ENCODE data around the gene LRP1B.

The LRP1B gene

DNA sequence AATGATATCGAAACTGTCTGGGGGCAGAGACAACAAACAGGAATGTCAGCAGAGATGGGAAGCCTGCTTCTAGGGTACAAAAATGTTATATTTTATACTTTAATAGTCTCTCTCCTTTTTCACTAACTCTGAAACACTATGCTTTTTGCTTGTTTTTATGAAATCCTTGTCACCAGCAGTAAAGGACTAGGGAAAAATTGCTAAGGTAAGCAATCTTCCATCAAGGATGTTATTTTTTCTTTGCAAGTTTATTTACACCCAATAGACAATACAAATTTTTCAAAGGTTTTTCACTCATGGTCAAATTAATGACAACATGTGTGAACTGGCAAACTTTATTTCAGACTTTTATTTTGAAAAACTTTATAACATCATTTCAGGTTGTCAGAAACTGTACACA lies 1884.8 kb downstream of the LRP1B start:
- no peak overlapping the region for H3K27ac Mint-ChIP-seq
- DNase-seq (ENCODE audit: low spot score in 2 of 2) (no peak), ATAC-seq (no peak)
- no peak overlapping the region for H3K4me3 Mint-ChIP-seq
- no peaks in the 10 kb centered on the region for H3K4me1 Mint-ChIP-seq
- peaks cover 17% of the 10 kb centered on the region for H3K9me3 Mint-ChIP-seq
- no peaks in the 10 kb centered on the region for H3K36me3 Mint-ChIP-seq

DNA sequence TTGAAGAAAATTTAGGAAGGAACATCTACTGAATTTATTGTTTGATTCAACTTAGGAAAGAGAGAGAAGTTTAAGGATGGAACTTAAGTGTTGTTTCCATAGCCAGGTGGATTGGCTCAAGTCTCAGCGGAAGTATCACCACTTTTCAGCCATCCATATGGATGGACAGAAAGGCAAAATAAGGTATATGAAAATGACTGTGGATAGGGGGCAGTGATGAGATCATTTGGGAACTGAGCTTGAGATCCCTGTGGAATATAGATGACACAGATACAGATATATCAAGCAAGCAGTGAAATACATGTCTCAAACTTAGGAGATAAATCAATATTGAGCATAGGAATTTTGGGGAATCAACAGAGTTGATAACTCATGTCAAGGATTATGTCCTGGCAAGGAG lies 1887.9 kb downstream of the LRP1B start:
- Mint-ChIP-seq H3K9me3 (peaks cover 13% of the 10 kb centered on the region), H3K27ac (no peak overlapping the region), H3K36me3 (no peaks in the 10 kb centered on the region), H3K4me1 (no peaks in the 10 kb centered on the region), H3K4me3 (no peak overlapping the region)
- ATAC-seq, result no peak
- no peak for DNase-seq (ENCODE audit: low spot score in 2 of 2)

DNA sequence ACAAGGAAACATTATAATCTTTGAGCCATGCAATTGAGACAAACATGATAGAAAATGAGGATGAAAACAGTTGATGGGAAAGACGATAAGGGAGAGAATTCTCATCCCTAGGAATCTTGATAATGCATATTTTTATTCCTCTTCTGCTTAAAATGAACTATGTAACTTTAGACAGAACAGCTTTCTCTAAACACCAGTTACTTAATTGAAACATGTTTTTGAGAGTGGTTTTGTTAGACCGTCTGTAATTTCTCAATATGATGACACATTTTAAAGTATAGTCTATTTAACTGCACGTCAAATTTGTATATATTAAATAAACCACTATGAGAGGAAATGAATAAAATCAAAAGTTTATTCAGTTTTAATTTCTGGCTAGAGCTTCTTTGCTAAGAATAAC lies 1896.7 kb downstream of the LRP1B start:
- no peaks in the 10 kb centered on the region for H3K4me1 Mint-ChIP-seq
- ATAC-seq (no peak), DNase-seq (ENCODE audit: low spot score in 2 of 2) (no peak)
- peaks cover 2% of the 10 kb centered on the region for H3K9me3 Mint-ChIP-seq
- H3K4me3 Mint-ChIP-seq, result no peak overlapping the region
- no peak overlapping the region for H3K27ac Mint-ChIP-seq
- H3K36me3 Mint-ChIP-seq, result no peaks in the 10 kb centered on the region

DNA sequence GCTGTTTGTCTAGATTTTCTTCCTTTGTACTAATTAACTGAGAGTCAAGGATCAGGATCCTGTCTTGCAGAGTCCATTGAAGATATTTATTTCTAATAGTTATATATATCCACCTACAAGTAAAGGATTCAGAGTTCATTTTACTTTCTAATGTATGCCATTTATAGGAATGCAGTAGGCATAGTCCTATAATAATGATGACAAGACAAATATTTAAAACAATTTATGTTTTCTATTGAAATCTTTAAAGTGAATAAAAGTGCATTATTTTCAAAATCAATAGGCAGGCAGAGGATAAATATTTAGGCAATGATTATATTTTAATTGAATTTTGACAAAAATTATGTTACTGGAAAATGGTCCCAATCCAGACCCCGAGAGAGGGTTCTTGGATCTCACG lies 1919.9 kb downstream of the LRP1B start:
- Mint-ChIP-seq H3K4me1 (no peaks in the 10 kb centered on the region), H3K4me3 (no peak overlapping the region), H3K36me3 (no peaks in the 10 kb centered on the region), H3K9me3 (peaks cover 17% of the 10 kb centered on the region), H3K27ac (no peak overlapping the region)
- ATAC-seq (no peak), DNase-seq (ENCODE audit: low spot score in 2 of 2) (no peak)

DNA sequence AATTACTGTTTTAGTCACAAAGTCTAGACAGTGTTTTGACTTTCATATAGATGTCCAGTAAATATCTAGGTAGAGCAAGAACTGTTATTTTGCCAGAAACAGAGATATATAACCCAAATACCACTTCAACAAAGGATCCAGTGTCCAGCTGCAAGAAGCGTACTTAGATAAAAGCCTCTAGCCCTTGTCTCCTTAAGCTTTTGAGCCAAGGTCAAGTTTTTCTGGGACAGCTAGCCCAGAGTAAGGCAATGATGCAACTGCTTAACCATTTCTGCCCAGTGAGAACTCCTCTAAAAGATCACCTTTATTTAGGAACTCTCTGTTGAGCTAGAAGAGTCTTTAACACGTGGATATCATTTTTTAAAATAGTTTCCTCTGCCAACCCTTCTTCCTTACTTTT lies 1925.7 kb downstream of the LRP1B start:
- peaks cover 14% of the 10 kb centered on the region for H3K9me3 Mint-ChIP-seq
- H3K4me1 Mint-ChIP-seq, result no peaks in the 10 kb centered on the region
- H3K36me3 Mint-ChIP-seq, result no peaks in the 10 kb centered on the region
- ATAC-seq (no peak), DNase-seq (ENCODE audit: low spot score in 2 of 2) (no peak)
- H3K4me3 Mint-ChIP-seq, result no peak overlapping the region
- H3K27ac Mint-ChIP-seq, result no peak overlapping the region

DNA sequence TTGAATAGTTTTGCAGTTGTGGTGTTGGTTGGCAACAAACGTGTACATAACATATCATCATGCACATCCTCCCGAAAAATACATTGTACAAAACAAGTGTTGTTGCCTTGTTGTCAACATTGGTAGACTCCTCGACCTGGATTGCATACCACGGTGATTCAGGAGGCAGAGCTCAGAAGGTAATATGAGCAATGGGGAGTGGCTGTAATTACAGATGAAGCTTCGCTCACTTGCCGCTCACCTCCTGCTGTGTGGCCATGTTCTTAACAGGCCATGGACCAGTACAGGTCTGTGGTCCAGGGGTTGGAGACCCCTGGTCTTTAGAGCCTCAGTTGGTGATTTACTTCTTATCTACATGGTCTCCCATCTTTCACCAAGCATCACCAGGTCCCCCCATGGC lies 1927.5 kb downstream of the LRP1B start:
- Mint-ChIP-seq H3K27ac (no peak overlapping the region), H3K9me3 (peaks cover 20% of the 10 kb centered on the region), H3K36me3 (no peaks in the 10 kb centered on the region), H3K4me3 (no peak overlapping the region), H3K4me1 (no peaks in the 10 kb centered on the region)
- no peak for DNase-seq (ENCODE audit: low spot score in 2 of 2)
- no peak for ATAC-seq

DNA sequence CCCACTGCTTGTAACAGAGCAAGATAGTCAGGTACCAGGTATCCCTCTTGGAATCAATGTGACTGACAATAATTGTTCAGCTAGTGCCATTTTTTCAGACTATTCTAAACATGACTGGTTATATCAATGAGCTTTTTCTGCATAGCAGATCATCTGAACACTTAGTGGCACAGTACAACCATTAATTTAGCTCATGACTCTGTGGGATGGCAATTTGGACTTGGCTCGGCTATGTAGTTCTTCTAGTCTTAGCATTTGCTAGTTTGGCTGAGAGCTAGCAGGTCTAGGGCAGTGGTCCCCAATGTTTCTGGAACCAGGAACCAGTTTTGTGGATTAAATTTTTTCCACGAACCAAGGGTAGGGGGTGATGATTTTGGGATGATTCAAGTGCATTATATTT lies 1929.2 kb downstream of the LRP1B start:
- H3K27ac Mint-ChIP-seq, result no peak overlapping the region
- no peak overlapping the region for H3K4me3 Mint-ChIP-seq
- H3K9me3 Mint-ChIP-seq, result peaks cover 20% of the 10 kb centered on the region
- no peak for ATAC-seq
- no peaks in the 10 kb centered on the region for H3K4me1 Mint-ChIP-seq
- DNase-seq (ENCODE audit: low spot score in 2 of 2), result no peak
- no peaks in the 10 kb centered on the region for H3K36me3 Mint-ChIP-seq

DNA sequence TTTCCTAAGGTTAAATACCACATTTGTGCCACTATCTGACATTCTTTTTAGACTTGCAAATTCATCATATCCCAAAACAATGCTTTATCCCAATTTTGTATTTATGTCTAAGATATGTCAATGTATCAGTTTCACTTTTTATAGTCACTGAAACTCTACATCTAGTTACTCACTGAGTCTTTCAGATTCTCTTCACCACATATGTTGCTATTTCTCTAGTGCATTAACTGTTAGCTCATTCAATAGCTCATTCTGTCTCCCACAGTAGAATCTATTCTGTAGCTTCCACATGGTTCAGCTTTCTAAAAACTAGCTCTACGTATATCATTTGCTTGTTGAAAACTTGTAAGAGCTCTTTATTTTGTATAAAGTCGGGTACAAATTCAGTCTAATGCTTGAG lies 1930.1 kb downstream of the LRP1B start:
- Mint-ChIP-seq H3K36me3 (no peaks in the 10 kb centered on the region), H3K9me3 (peaks cover 19% of the 10 kb centered on the region), H3K27ac (no peak overlapping the region), H3K4me3 (no peak overlapping the region), H3K4me1 (no peaks in the 10 kb centered on the region)
- ATAC-seq, result no peak
- DNase-seq (ENCODE audit: low spot score in 2 of 2), result no peak

DNA sequence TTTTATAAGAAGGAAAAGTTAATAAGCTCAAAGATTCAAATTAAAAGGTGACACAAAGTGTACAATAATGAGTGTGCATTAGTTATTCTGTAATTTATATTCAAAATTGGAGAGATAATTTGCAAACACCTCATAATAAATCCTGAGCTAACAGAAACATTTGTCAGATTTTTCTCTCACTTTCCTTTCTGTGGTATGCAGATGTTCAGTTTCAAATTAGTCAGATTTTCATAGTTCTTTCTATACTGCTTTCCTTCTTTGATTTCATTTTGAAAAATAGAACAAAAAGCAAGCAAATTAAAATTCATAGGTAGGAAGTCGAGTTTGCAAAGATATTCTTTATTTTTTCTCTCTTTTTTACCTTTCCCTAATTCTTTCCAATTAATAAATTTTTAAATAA lies 1930.5 kb downstream of the LRP1B start:
- Mint-ChIP-seq H3K4me1 (no peaks in the 10 kb centered on the region), H3K4me3 (no peak overlapping the region), H3K27ac (no peak overlapping the region), H3K36me3 (no peaks in the 10 kb centered on the region), H3K9me3 (peaks cover 21% of the 10 kb centered on the region)
- no peak for DNase-seq (ENCODE audit: low spot score in 2 of 2)
- no peak for ATAC-seq

DNA sequence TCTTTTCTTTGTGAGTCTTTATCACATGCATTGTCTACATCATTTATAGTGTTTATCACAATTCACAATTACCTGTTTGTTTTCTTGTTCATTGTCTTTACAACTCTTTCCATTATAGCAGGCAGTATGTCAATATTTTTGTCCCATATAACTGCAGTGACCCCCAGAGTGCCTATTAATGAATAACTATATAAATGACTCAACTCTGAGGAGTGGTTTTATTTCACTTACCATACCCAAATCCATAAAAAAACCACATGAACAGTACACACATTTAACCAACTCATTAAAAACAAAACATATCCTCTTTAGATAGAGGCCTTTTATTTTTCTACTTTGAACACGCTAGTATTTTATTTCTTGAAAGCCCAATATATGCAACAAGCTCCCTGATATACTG lies 1931.5 kb downstream of the LRP1B start:
- H3K4me3 Mint-ChIP-seq, result no peak overlapping the region

DNA sequence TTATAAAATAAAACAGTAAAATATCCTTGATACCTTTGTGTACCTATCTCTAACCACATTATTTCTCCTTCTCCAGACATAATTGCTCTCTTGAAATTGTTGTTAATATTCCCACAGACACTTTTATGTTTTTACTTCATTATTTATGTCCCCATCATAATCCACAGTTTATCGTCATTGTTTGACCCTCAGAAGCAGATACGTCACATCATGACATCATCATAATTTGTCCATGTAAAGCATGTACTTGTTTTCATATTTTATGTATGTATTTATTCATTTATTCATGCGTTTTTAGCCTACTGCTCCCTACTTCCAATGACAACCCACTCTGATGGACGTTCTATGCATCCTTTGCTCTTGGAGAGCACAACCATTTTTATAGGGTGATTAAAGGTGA lies 1943.7 kb downstream of the LRP1B start:
- Mint-ChIP-seq H3K4me3 (no peak overlapping the region), H3K4me1 (no peaks in the 10 kb centered on the region), H3K36me3 (no peaks in the 10 kb centered on the region), H3K27ac (no peak overlapping the region), H3K9me3 (peaks cover 20% of the 10 kb centered on the region)
- ATAC-seq (no peak), DNase-seq (ENCODE audit: low spot score in 2 of 2) (no peak)

More for the DNA sequence above, 1931.5 kb downstream of the LRP1B start:
- H3K4me1 Mint-ChIP-seq, result no peaks in the 10 kb centered on the region
- ATAC-seq (no peak), DNase-seq (ENCODE audit: low spot score in 2 of 2) (no peak)
- H3K27ac Mint-ChIP-seq, result no peak overlapping the region
- peaks cover 17% of the 10 kb centered on the region for H3K9me3 Mint-ChIP-seq
- H3K36me3 Mint-ChIP-seq, result no peaks in the 10 kb centered on the region

DNA sequence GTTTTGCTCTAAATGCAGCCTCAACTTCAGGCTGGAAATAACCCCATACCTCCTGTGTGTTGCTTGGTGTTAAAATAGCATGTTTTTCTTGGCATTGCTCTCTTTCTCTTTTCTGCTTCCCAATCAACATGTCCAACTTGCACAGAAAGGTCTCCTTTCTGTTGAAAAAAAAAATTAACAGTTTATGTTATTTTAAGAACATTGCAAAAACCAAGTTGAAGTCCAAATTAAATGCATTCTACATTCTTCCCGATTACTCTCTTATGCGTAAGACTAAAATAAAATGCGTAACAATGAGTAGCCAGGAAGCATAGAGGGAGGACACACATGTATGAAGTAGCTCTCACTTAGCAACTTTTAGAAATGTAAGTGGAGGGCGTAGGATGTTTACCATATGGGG lies 1944.5 kb downstream of the LRP1B start:
- H3K4me1 Mint-ChIP-seq, result no peaks in the 10 kb centered on the region
- H3K9me3 Mint-ChIP-seq, result peaks cover 27% of the 10 kb centered on the region
- ATAC-seq, result no peak
- no peak overlapping the region for H3K27ac Mint-ChIP-seq
- H3K36me3 Mint-ChIP-seq, result no peaks in the 10 kb centered on the region
- no peak overlapping the region for H3K4me3 Mint-ChIP-seq
- DNase-seq (ENCODE audit: low spot score in 2 of 2), result no peak

DNA sequence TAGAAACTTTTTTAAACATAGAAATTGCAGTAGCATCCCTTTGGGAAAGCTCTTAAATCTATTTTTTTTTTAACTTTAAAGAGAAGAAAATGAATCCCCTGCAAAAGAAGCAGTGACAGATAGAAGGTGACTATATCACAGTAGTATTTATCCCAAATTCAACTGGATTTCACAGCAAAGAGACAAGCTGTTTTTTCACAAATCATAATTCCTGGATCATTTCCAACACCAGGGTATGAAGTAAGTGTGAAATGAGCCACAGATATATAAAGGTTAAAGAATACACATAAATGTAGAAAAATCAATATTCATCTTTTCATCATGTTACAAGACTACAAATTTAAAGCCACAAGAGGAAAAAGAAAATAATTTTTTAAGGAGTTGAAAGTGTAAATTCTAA lies 1945.7 kb downstream of the LRP1B start:
- ATAC-seq (no peak), DNase-seq (ENCODE audit: low spot score in 2 of 2) (no peak)
- Mint-ChIP-seq H3K9me3 (peaks cover 31% of the 10 kb centered on the region), H3K27ac (no peak overlapping the region), H3K36me3 (no peaks in the 10 kb centered on the region), H3K4me1 (no peaks in the 10 kb centered on the region), H3K4me3 (no peak overlapping the region)

DNA sequence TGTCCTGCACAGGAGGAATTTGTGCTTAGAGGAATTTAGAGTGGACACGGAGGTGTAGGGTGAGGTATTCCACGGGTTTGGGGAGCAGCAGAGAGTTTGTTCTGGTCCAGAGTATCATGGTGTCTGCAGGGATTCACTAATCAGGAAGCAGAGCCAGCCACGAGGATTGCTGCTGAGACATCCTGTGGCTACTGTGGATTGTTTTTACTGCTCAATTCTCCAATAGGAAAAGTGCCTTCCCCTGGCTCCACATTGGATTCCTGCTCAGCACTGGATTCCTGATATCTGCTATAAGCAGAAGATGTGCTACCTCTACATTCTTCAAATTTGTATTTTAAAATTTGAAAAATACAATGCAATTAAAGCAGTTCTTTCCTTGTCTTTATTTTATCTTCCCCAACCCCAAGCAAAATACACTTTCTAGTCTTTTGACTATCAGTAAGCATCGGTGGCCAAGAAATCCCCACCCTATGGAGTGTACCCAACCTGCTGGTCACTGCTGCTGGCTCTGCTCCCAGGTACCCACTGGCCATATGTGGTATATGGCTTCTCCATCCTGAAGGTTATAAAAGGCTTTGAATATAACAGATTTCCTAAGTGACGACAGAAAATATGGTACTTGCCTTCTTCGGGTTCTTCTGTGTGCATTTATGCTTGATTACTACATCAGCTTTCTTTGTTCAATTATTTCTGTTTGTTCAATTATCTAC lies 1947.6 kb downstream of the LRP1B start:
- no peak for DNase-seq (ENCODE audit: low spot score in 2 of 2)
- no peaks in the 10 kb centered on the region for H3K4me1 Mint-ChIP-seq
- H3K36me3 Mint-ChIP-seq, result no peaks in the 10 kb centered on the region
- H3K4me3 Mint-ChIP-seq, result no peak overlapping the region
- peaks cover 29% of the 10 kb centered on the region for H3K9me3 Mint-ChIP-seq
- no peak overlapping the region for H3K27ac Mint-ChIP-seq
- no peak for ATAC-seq

Data from stimulated activated effector memory CD8-positive, alpha-beta T cell treated with anti-CD3 and anti-CD28 coated beads, Interleukin-12 subunit alpha, Interleukin-12 subunit beta, amount 100 ng/mL, for 72 hours (primary cell).